HTR-8/SVneo (cell line): ENCODE results near the gene TENM3.
A peak's percentile ranks its signal among the peaks of the same experiment; 100 is the strongest.

Experiments
- DNase-seq: peaks from one replicate; pipeline ENCODE4 v3.0.0; 2011; ENCODE audit warnings: low spot score, mixed read lengths; ENCODE audit not compliant: insufficient read length
- FAIRE-seq: peaks from 2 replicates; lab custom pipeline; 2011; peaks lifted over from hg19 to GRCh38; lab: Jason Lieb, UNC

TENM3 gene

DNA sequence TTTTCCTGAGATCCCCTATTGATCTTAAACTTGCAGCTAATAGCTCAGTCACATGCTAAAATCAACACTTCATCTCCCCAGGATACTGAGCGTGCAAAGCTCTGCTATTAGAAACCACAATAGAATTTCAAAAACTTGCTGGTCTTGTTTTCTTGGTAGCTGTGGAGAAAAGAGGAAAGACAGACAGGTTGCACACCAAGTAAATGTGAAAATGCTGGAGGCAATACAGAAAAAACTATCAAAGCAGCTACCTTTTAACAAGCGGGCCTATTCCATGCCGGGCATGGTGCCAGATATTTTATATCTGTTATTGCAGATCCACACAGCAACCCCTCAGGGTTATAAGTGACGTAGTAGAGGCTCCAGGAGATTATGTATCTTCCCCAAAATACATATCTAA is 502.0 kb downstream of the TENM3 start:
- no peak for FAIRE-seq
- DNase-seq: peak; percentile 23

- FAIRE-seq (no peak), DNase-seq (no peak)
Measured at GRCh38 chr4:182746876-182747275, 503.7 kb downstream of the TENM3 start.

DNA sequence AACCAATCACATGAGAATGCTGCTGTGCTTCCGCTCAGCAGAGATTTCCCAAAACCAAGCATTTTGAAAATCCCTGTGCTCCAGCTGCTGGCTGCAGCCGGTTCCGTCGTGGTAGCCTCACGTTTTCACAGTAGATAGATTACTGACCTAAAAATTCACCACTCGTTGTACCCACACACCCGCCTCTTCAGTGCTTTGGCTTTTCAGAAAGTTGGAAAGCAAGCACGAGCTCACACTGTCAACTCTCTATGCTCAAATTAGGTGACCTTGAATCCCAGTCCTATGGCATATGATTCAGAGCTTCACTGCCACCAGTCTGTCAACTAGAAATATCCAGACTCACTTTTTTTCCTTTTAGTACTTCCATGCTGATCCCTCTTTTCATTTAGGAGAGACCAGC is 505.1 kb downstream of the TENM3 start:
- DNase-seq: no peak
- FAIRE-seq: no peak

DNA sequence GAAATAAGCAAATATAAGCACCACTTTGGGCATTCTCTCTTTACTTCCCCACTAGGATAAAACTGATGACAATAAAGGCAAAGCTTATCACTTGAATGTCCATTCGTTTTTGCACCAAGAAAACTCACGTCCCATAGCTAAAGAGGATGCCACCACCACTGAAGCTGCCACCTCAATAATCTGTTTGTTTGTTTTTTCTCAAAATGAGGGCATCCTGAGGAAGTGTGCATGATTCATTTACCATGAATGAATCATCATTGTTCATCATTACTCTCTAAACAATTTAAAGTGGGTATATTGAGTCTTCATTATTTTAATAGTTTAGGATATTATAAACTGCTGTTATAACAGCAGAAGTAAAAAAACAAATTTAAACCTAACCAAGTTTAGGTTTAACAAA is 505.7 kb downstream of the TENM3 start:
- FAIRE-seq (no peak), DNase-seq (no peak)

DNA sequence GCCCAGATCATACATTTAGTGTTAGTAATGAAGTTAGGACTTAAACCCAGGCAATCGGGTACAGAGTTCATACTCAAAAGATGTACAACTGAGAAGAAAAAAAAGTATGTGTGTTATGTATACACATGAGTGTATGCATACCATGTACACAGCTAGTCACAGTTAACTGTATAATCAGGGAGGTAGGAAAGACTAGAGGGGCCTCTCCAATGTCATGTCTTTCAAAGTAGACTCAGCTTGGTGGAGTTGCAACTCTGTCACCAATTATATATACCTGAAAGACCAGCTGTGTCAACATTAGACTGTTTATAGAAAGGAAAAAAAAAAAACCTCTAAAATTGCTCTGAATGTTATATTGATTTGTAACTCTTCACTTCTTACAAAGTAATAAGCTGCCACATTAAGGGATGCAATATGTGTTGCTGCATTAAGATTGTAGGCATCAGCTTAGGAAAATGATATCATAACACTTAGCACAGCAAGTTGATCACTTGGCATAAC is 506.5 kb downstream of the TENM3 start:
- no peak for DNase-seq
- no peak for FAIRE-seq

DNA sequence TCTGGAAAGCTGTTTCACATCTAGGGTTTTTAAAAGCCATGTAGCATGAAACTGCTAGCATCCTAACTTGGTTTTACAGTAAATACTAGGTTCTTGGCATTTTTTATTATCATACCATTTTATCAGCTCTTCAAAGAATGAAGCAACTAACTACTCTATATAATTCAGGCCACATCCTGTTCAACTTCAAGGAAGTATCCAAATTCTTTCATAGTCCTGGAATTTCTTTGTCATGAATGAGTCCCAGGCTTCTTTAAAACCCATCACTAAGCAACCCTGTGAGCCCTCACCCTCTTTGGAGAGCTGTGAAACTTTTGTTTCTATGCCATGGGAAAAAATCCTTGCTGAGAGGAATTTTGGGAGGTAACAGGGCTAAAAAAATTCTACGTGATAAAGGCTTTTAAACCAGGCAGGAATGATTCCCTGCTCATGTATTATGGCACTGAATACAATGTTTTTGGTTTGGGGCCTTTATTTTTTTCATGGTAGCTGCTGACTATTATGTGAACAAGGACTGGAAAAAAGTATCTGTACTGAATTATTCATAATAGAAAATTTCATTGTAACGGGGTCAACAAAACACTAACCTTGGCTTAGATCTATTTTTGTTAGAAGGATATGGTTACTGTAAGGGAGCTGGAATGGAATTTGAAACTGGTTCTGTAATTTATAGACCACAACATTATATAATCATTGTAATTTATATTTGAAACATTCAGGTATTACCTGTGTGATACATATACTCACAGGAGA is 509.1 kb downstream of the TENM3 start:
- no peak for FAIRE-seq
- DNase-seq: peak; percentile 74

DNA sequence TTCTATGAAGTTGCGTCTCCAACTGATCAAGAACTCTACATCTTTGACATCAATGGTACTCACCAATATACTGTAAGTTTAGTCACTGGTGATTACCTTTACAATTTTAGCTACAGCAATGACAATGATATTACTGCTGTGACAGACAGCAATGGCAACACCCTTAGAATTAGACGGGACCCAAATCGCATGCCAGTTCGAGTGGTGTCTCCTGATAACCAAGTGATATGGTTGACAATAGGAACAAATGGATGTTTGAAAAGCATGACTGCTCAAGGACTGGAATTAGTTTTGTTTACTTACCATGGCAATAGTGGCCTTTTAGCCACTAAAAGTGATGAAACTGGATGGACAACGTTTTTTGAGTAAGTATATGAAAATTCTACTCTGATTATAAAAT is 511.7 kb downstream of the TENM3 start:
- no peak for DNase-seq
- FAIRE-seq: no peak

DNA sequence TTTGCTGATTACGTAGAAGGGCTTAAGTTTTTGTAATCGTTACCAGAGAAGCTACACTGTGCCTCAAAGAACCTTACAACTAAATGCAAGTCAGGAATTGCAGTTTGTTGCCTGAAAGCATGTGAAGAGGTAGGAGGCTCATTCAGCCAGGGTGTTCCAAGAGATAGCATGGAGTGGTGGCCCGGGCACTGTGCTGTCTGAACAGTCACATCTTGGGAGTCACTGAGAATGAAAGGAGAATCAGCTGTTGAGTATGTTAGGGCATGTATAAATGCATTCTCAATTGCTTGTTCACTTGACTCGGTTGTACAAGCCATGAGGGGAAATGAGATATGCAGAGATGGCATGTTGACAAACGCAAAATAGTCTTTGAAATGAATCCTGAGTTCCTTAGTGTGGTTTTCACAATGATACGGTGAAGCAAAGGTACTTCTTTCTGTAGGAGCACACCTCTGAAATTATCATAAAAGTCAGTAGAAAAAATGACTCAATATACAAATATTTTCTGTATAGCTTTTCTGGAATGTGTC is 513.0 kb downstream of the TENM3 start:
- no peak for DNase-seq
- FAIRE-seq: no peak

DNA sequence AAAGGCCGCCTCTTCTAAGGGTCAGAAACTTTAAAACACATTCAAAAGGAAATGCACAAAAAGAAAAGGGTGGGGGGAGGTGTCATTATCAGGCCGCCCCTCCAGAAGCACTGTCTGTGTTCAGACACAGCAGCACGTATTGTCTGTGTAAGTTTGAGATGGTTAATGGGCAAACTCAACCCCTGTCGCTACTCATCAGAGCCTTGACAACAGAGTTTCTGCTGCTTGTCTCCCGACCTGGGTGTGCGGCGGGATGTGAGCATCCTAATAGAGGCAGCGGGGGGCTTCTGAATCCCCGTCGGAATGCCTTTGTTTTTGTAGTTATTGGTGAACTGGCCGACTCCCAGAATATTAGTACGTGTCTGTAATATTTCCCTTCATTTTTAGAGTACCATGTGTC is 515.1 kb downstream of the TENM3 start:
- FAIRE-seq (no peak), DNase-seq (no peak)

GRCh38 chr4:182760551-182761043 is 517.4 kb downstream of the TENM3 start:
- no peak for FAIRE-seq
- no peak for DNase-seq

DNA sequence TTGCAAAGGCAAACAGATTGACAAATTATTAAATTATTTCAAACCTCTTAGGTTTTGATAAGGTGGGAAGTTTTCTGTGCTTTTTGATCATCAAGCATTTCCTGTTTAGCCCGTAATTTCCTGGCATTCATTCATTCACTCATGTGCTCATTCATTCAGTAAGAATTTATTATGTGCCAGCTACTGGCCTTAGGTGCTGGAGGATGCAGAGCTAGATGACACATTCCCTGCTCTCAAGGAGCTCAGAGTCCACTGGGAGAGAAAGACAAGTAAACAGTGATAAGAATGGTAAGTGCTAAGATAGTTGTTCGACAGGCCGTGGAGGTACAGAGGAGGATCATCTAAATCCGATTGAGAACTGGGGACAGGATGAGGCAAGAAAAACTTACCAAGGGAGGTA is 520.9 kb downstream of the TENM3 start:
- peak; percentile 28 for DNase-seq
- peak; percentile 77 for FAIRE-seq

- peak; percentile 69 for FAIRE-seq
- DNase-seq: no peak
Measured at GRCh38 chr4:182764642-182765041, 521.4 kb downstream of the TENM3 start.

DNA sequence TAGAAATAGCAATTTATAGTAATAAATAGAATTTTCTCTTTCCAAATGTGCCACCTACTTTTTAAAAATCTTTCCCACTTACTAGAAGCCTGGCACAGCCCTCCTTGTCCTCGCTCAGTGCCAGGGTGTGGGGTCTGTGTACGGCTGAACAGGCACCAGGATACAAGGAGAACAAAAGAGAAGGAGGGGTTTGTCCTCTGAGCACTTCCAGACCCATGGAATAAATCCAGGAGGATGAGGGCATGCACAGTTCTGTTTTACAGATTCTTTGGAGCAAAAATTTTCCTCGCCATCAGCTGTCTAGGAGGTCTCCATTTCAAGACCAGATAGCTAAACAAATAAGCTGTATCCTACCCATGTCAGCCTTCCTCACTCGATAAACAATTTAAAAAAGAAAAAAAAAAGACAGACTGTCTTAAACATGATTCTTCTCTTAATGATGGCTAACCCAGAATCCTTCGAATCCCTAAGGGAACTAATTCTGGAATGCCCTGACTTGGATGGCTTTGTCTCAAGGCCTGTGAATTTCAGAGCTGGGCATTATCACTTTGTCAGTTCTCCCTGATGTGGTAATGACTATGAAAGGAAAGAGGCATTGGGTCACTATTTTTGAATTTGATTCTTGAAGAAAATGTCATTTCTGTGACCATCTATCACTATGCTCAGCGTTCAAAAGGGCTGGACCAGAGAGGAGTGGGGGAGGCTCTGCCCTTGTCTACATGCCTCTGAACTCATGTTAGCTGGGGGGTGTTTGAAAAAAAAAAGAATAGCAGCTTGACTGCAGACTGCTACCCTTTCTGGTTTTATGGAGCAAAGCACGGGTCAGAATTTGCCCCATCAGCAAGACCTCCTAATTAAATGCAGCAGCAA is 523.0 kb downstream of the TENM3 start:
- FAIRE-seq (no peak), DNase-seq (no peak)

DNA sequence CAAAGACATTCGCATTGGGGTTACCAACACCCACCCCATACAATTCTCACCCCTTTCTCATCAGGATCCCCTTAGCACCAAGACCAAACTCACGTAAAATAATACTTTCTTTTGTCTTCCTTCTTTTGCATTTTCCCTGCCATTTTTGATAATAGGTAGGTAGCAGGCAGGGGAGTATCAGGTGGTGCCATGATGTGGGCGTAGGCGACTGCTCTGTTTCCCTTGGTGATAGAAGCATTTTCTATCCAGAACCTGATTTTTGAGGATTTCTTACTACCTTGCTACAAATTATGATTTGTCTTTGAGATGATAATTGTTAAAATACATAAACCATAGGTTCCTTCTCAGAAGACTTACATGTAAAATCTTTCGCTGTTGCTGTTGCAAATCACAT is 523.7 kb downstream of the TENM3 start:
- DNase-seq (no peak), FAIRE-seq (no peak)

DNA sequence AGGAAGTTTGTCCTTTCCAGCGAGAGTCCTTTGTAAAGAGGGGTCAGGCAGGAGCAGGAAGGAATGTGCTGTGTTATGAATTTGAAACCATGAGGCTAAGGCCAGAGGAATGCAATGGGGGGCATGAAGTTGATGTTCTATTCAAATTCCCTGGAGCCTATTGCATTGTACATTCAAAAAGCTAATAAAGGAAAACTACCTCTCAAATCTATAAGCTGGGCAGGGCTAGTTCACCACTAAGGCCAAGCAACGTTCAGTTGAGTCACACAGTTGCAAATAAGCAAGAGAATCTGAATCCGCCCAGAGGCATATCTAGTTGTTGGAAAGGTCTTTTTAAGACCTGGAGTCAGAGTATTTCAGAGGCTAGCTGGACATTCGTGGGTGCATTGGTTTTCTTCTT is 525.6 kb downstream of the TENM3 start:
- DNase-seq: peak; percentile 27

GRCh38 chr4:182770259-182770995 is 527.2 kb downstream of the TENM3 start:
- DNase-seq (no peak), FAIRE-seq (no peak)

More for the DNA sequence above, 525.6 kb downstream of the TENM3 start:
- FAIRE-seq: peak; percentile 82

DNA sequence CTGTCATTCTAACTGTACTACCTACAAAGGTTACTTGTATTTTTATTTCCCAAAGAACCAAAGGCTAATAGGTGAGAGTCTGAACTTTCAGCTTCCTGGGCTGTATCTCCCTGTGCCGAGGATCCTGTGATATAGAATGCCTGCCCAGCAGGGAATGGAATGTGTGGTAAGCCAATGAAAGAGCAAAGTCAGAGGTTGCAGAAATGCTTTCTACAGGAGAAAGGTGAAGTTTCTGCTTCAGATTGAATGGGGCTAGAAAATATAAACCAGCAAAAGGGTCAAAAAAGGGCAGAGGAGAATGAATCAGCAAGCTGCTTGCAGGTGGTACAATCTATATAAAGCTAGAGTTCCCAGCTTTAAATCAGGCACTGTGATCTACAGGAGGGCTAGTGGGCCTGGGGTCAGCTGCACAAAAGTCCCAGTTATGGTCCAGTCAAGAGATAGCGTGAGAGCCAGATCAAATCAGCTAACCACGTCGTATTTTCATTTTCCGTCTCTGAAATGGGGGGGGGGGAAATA is 527.9 kb downstream of the TENM3 start:
- no peak for FAIRE-seq
- no peak for DNase-seq

GRCh38 chr4:182775075-182775474 is 531.9 kb downstream of the TENM3 start:
- DNase-seq: no peak
- FAIRE-seq: no peak

GRCh38 chr4:182776376-182777105 is 533.3 kb downstream of the TENM3 start:
- FAIRE-seq (no peak), DNase-seq (no peak)
